HepG2 (cell line): ENCODE data around the gene CYB5B. TPM values are rescaled to one million over a fixed set of nuclear protein-coding genes. Genes with fewer than 3 reads are reported as not detected.
A peak's percentile ranks its signal among the peaks of the same experiment; 100 is the strongest.

Experiments
- ASH2L ChIP-seq: fragments of 300-600, 200-600 bp; sonication (generic); IDR thresholded peaks from 2 replicates; pipeline ENCODE4 v1.7.0; 2017; ENCODE audit warnings: low read depth, mild to moderate bottlenecking, moderate library complexity, mixed read lengths, low read length; ENCODE audit not compliant: insufficient read length
- EHMT2 ChIP-seq: fragments of 200-600 bp; sonication (generic); IDR thresholded peaks from 2 replicates; pipeline ENCODE4 v1.7.0; 2017; ENCODE audit warnings: antibody characterized with exemption, low read depth, low read length, borderline replicate concordance
- KLF11 ChIP-seq: IDR thresholded peaks from 2 replicates; pipeline ENCODE4 v1.6.1; 2016; ENCODE audit warnings: missing compliant biosample characterization
- MZF1 ChIP-seq: sonication (generic); formaldehyde crosslinking; IDR thresholded peaks from 2 replicates; pipeline ENCODE4 v1.8.1; 2023; ENCODE audit warnings: mild to moderate bottlenecking, missing genetic modification reagents, borderline replicate concordance
- POLR2AphosphoS5 ChIP-seq: IDR thresholded peaks from 2 replicates; pipeline ENCODE4 v1.6.1; 2012; ENCODE audit warnings: low read depth, low read length
- RBFOX2 ChIP-seq: fragments of 200-400 bp; formaldehyde crosslinking; IDR thresholded peaks from 2 replicates; pipeline ENCODE4 v1.6.1; 2017; ENCODE audit warnings: low read depth, mild to moderate bottlenecking, low read length
- RERE ChIP-seq: IDR thresholded peaks from 2 replicates; pipeline ENCODE4 v1.6.1; 2016; ENCODE audit warnings: low read depth, missing genetic modification reagents, missing compliant biosample characterization
- SKI ChIP-seq: fragments of 450-650 bp; IDR thresholded peaks from one replicate; pipeline ENCODE4 v1.6.1; 2018; ENCODE audit warnings: mild to moderate bottlenecking; ENCODE audit not compliant: partially characterized antibody
- THAP7 ChIP-seq: sonication (generic); formaldehyde crosslinking; IDR thresholded peaks from 2 replicates; pipeline ENCODE4 v1.8.1; 2023; ENCODE audit warnings: mild to moderate bottlenecking, missing genetic modification reagents
- THAP8 ChIP-seq: sonication (generic); formaldehyde crosslinking; IDR thresholded peaks from 2 replicates; pipeline ENCODE4 v1.5.1; 2020; ENCODE audit warnings: missing genetic modification reagents, mild to moderate bottlenecking, borderline replicate concordance
- U2AF1 ChIP-seq: fragments of 200-400 bp; formaldehyde crosslinking; optimal IDR thresholded peaks from 2 replicates; pipeline ENCODE3; 2017; ENCODE audit warnings: mild to moderate bottlenecking, low read depth, low read length
- ZNF18 ChIP-seq: sonication (generic); formaldehyde crosslinking; IDR thresholded peaks from 2 replicates; pipeline ENCODE4 v1.8.0; 2022; ENCODE audit warnings: mild to moderate bottlenecking, missing genetic modification reagents; ENCODE audit not compliant: insufficient replicate concordance
- ZNF337 ChIP-seq: sonication (generic); formaldehyde crosslinking; IDR thresholded peaks from 2 replicates; pipeline ENCODE4 v1.5.1; 2020; ENCODE audit warnings: missing genetic modification reagents, low read depth, mild to moderate bottlenecking, borderline replicate concordance
- ZNF574 ChIP-seq: sonication (generic); formaldehyde crosslinking; IDR thresholded peaks from 2 replicates; pipeline ENCODE4 v1.4.0; 2020; ENCODE audit warnings: missing genetic modification reagents
- ZNF772 ChIP-seq: sonication (generic); formaldehyde crosslinking; IDR thresholded peaks from 2 replicates; pipeline ENCODE4 v1.5.0; 2020; ENCODE audit warnings: mild to moderate bottlenecking, missing genetic modification reagents
- ZNF780A ChIP-seq: sonication (generic); formaldehyde crosslinking; IDR thresholded peaks from 2 replicates; pipeline ENCODE4 v1.8.0; 2022; ENCODE audit warnings: mild to moderate bottlenecking, missing genetic modification reagents, moderate library complexity
- polyA plus RNA-seq, 8 experiments: library from polyadenylated mRNA; depleted of rRNA in 3 of 8; stranded (reverse) in 7 of 8; unstranded in 1 of 8; fragments of >200 nt; fragmentation: Illumina TruSeq in 4 of 8; extraction: Trizol in 4 of 8; gene quantifications; 2 replicates each; pipeline versions ENCODE4 v1.2.1 to v1.2.3, GENCODE V29; 2011 to 2016; ENCODE audit warnings: low read depth in 4 of 8, missing spikeins in 1 of 8, mixed read lengths in 1 of 8; ENCODE audit not compliant: insufficient read depth in 1 of 8
- total RNA-seq, 5 experiments: library from RNA; depleted of rRNA; stranded (reverse); fragments of >200 nt; fragmentation: Illumina TruSeq; extraction: Trizol; gene quantifications; 2 replicates each; pipeline ENCODE4 v1.2.3, GENCODE V29; 2016; ENCODE audit warnings: low read depth in 1 of 5

CYB5B gene
- total and polyA plus RNA-seq, 2 of the 13 experiments (the other 11 are each of a cell fraction or from before 2014, with no cell fraction given) = 234 to 432 TPM

GRCh38 chr16:69424053-69424934 lies at the start of gene CYB5B (continued):
- TF ChIP-seq ZNF574 (CRISPR knock-in tag) (peak; percentile 76), EHMT2 (peak; percentile 57; the same call in 1 of the 2 replicates), U2AF1 (peak; percentile 84), RERE (CRISPR knock-in tag) (no peak), MZF1 (CRISPR knock-in tag) (no peak), ZNF772 (peak; percentile 33; the same call in 1 of the 2 replicates), ZNF337 (CRISPR knock-in tag) (0 out of 2 replicates have a peak, but pooled peaks have one; percentile 40), ASH2L (peak; percentile 90), THAP7 (CRISPR knock-in tag) (peak; percentile 88; the same call in 1 of the 2 replicates), ZNF18 (CRISPR knock-in tag) (no peak), THAP8 (CRISPR knock-in tag) (no peak), ZNF780A (CRISPR knock-in tag) (no peak; the same call in 1 of the 2 replicates), SKI (no peak), KLF11 (0 out of 2 replicates have a peak, but pooled peaks have one; percentile 56), POLR2AphosphoS5 (peak; percentile 98), RBFOX2 (peak; percentile 66; the same call in 1 of the 2 replicates)
